Measurements from ENCODE around the gene MYL2. TPM values are rescaled to one million over a fixed set of nuclear protein-coding genes. Genes with fewer than 3 reads are reported as not detected.

MYL2 gene
- total RNA-seq, 3 donors from 2014 or later = not detected

- no peak for TF ChIP-seq POLR2A (IDR thresholded peaks at IDR 0.05)
- no peak for TF ChIP-seq POLR2AphosphoS5 (IDR thresholded peaks at IDR 0.05)
- no peak for TF ChIP-seq CTCF (IDR thresholded peaks at IDR 0.05)
- intact Hi-C loops (cut with DNase I; ENCODE audit: low total_unique reads) = no loop called here
- no peak for DNase-seq (ENCODE audit: low spot score in 2 of 2)
- Histone ChIP-seq H3K36me3 (no peaks in the 10 kb centered on the region), H3K27ac (no peak overlapping the region), H3K4me3 (no peak overlapping the region), H3K27me3 (peaks cover 0 to 6% of the 10 kb centered on the region in 2 donors), H3K9me3 (peaks cover 0 to 14% of the 10 kb centered on the region in 2 donors), H3K4me1 (no peaks in the 10 kb centered on the region)
These were observed 20.6 kb upstream of the MYL2 start for GRCh38 chr12:110940933-110941332.

GRCh38 chr12:110940296-110940695 lies 19.9 kb upstream of the MYL2 start:
- Histone ChIP-seq H3K36me3 (no peaks in the 10 kb centered on the region), H3K9me3 (peaks cover 0 to 7% of the 10 kb centered on the region in 2 donors), H3K27ac (no peak overlapping the region), H3K27me3 (peaks cover 0 to 10% of the 10 kb centered on the region in 2 donors), H3K4me1 (no peaks in the 10 kb centered on the region), H3K4me3 (no peak overlapping the region)
- TF ChIP-seq POLR2A (IDR thresholded peaks at IDR 0.05) (no peak), CTCF (IDR thresholded peaks at IDR 0.05) (no peak), POLR2AphosphoS5 (IDR thresholded peaks at IDR 0.05) (no peak)
- intact Hi-C loops (cut with DNase I; ENCODE audit: low total_unique reads) = no loop called here
- no peak for DNase-seq (ENCODE audit: low spot score in 2 of 2)

- no peak overlapping the region for H3K27ac ChIP-seq
- H3K4me1 ChIP-seq = no peaks in the 10 kb centered on the region
- no peaks in the 10 kb centered on the region for H3K9me3 ChIP-seq
- peak in 1 of 2 donors; percentile 67 for DNase-seq (ENCODE audit: low spot score in 2 of 2)
- peaks cover 0 to 10% of the 10 kb centered on the region in 2 donors for H3K27me3 ChIP-seq
- no peaks in the 10 kb centered on the region for H3K36me3 ChIP-seq
- no peak overlapping the region for H3K4me3 ChIP-seq
- TF ChIP-seq POLR2AphosphoS5 (IDR thresholded peaks at IDR 0.05) (no peak), POLR2A (IDR thresholded peaks at IDR 0.05) (no peak), CTCF (IDR thresholded peaks at IDR 0.05) (peak; percentile 35 to 84 (median 59))
- intact Hi-C loops (cut with DNase I; ENCODE audit: low total_unique reads) = no loop called here
These were observed 16.8 kb upstream of the MYL2 start for GRCh38 chr12:110937104-110937641.

- no peaks in the 10 kb centered on the region for H3K9me3 ChIP-seq
- no peak for DNase-seq (ENCODE audit: low spot score in 2 of 2)
- no peak overlapping the region for H3K27ac ChIP-seq
- no peaks in the 10 kb centered on the region for H3K4me1 ChIP-seq
- H3K36me3 ChIP-seq = no peaks in the 10 kb centered on the region
- peaks cover 0 to 10% of the 10 kb centered on the region in 2 donors for H3K27me3 ChIP-seq
- intact Hi-C loops (cut with DNase I; ENCODE audit: low total_unique reads) = no loop called here
- no peak overlapping the region for H3K4me3 ChIP-seq
- TF ChIP-seq POLR2AphosphoS5 (IDR thresholded peaks at IDR 0.05) = no peak
These were observed 16.2 kb upstream of the MYL2 start for GRCh38 chr12:110936367-110937103.

- H3K9me3 ChIP-seq = no peaks in the 10 kb centered on the region
- no peak overlapping the region for H3K27ac ChIP-seq
- no peak for TF ChIP-seq CTCF (IDR thresholded peaks at IDR 0.05)
- no peak for TF ChIP-seq POLR2AphosphoS5 (IDR thresholded peaks at IDR 0.05)
- no peak for TF ChIP-seq POLR2A (IDR thresholded peaks at IDR 0.05)
- H3K4me3 ChIP-seq = no peak overlapping the region
- peaks cover 0 to 10% of the 10 kb centered on the region in 2 donors for H3K27me3 ChIP-seq
- no peaks in the 10 kb centered on the region for H3K4me1 ChIP-seq
- no peaks in the 10 kb centered on the region for H3K36me3 ChIP-seq
- no peak for DNase-seq (ENCODE audit: low spot score in 2 of 2)
- intact Hi-C loops (cut with DNase I; ENCODE audit: low total_unique reads) = no loop called here
These were observed 15.2 kb upstream of the MYL2 start for GRCh38 chr12:110935588-110935987.
